ENCODE results near the gene CNTFR.

GRCh38 chr9:34591917-34592866 is 2.7 kb upstream of the CNTFR start:
- TF ChIP-seq CTCF (IDR thresholded peaks at IDR 0.05) (peak; percentile 26), EZH2 (IDR thresholded peaks at IDR 0.05; ENCODE audit: borderline replicate concordance, insufficient read depth, low read depth, low read length, poor library complexity, severe bottlenecking) (no peak)

All from B cell (primary cell).